ENCODE data around the gene DDN. TPM values are rescaled to one million over a fixed set of nuclear protein-coding genes. Genes with fewer than 3 reads are reported as not detected.

DDN gene
- total RNA-seq, 1 experiment from 2014 or later, result 0.51 TPM

GRCh38 chr12:48969160-48969771 is 29.9 kb downstream of the DDN start:
- Histone ChIP-seq H3K9me3 (ENCODE audit: control insufficient read depth, insufficient read depth, low read depth, low read length) (no peaks in the 10 kb centered on the region), H3K27me3 (ENCODE audit: control insufficient read depth, insufficient read depth, low read length) (no peaks in the 10 kb centered on the region), H3K36me3 (ENCODE audit: control insufficient read depth, insufficient read depth, low read length) (no peaks in the 10 kb centered on the region), H3K27ac (ENCODE audit: low read length) (no peak overlapping the region; the same call in 1 of the 2 replicates), H3K4me3 (ENCODE audit: low read depth in 2 of 2, low read length in 2 of 2) (no peak overlapping the region), H3K4me1 (ENCODE audit: control insufficient read depth, insufficient read depth, low read length) (peaks cover 20% of the 10 kb centered on the region)
- intact Hi-C loops (cut with micrococcal nuclease; ENCODE audit: unreplicated experiment), result no loop called here
- in situ Hi-C loops (cut with HindIII; ENCODE audit: low pct_unique_long_range_greater_than_20kb, low sequenced_read_pairs), result no loop called here
- POLR2A ChIA-PET, result interaction anchor here (0.6 kb wide), 1 partner anchor 1417 kb away, joined by 3 read pairs; no protein-coding TSS in a partner anchor
- no peak for ATAC-seq
- BruUV-seq (replicated peaks), result no TSS peak
- TF ChIP-seq REST (IDR thresholded peaks at IDR 0.05; ENCODE audit: insufficient read depth in 1 of 2, low read depth in 2 of 2, low read length in 1 of 2) (no peak), SIN3A (IDR thresholded peaks at IDR 0.05; ENCODE audit: borderline replicate concordance, insufficient read depth, low read depth, low read length) (no peak), TCF7L2 (IDR thresholded peaks at IDR 0.05; ENCODE audit: low read depth, low read length) (no peak), CTCF (IDR thresholded peaks at IDR 0.05) (no peak), POLR2AphosphoS5 (IDR thresholded peaks at IDR 0.05; ENCODE audit: low read depth, low read length) (no peak)
- no peak for DNase-seq (ENCODE audit: low read depth, low spot score)
- CTCF ChIA-PET, result no interaction called here

GRCh38 chr12:48968467-48968866 is 30.7 kb downstream of the DDN start:
- Histone ChIP-seq H3K9me3 (ENCODE audit: control insufficient read depth, insufficient read depth, low read depth, low read length) (no peaks in the 10 kb centered on the region), H3K27ac (ENCODE audit: low read length) (peak overlapping the region; percentile 57), H3K4me3 (ENCODE audit: low read depth in 2 of 2, low read length in 2 of 2) (no peak overlapping the region), H3K4me1 (ENCODE audit: control insufficient read depth, insufficient read depth, low read length) (peaks cover 20% of the 10 kb centered on the region), H3K36me3 (ENCODE audit: control insufficient read depth, insufficient read depth, low read length) (no peaks in the 10 kb centered on the region), H3K27me3 (ENCODE audit: control insufficient read depth, insufficient read depth, low read length) (no peaks in the 10 kb centered on the region)
- ChIA-PET POLR2A (interaction anchor here (0.6 to 1.4 kb wide), 2 partner anchors 11 to 1416 kb away, joined by 3 to 8 read pairs; partner anchors contain the start of gene ARF3), CTCF (interaction anchor here (0.6 kb wide), 1 partner anchor 115 kb away, joined by 6 read pairs; no protein-coding TSS in a partner anchor)
- TF ChIP-seq POLR2AphosphoS5 (IDR thresholded peaks at IDR 0.05; ENCODE audit: low read depth, low read length) (no peak), CTCF (IDR thresholded peaks at IDR 0.05) (no peak), TCF7L2 (IDR thresholded peaks at IDR 0.05; ENCODE audit: low read depth, low read length) (no peak), REST (IDR thresholded peaks at IDR 0.05; ENCODE audit: insufficient read depth in 1 of 2, low read depth in 2 of 2, low read length in 1 of 2) (no peak), SIN3A (IDR thresholded peaks at IDR 0.05; ENCODE audit: borderline replicate concordance, insufficient read depth, low read depth, low read length) (no peak)
- no TSS peak for BruUV-seq (replicated peaks)
- in situ Hi-C loops (cut with HindIII; ENCODE audit: low pct_unique_long_range_greater_than_20kb, low sequenced_read_pairs) (no loop called here), intact Hi-C loops (cut with micrococcal nuclease; ENCODE audit: unreplicated experiment) (no loop called here)
- ATAC-seq (no peak), DNase-seq (ENCODE audit: low read depth, low spot score) (no peak)

Measured in Panc1 (cell line).